Coronary artery (tissue), 2 donors: Measurements from ENCODE around the gene TNFSF8.

Experiments
- DNase-seq: peaks from one replicate; pipeline ENCODE4 v3.0.0-alpha.2; 2017; ENCODE audit warnings: low spot score
- H3K27ac ChIP-seq, 2 donors: fragments of 200-600 bp; sonication (generic); one replicate each; pipeline ENCODE4 v1.5.1; 2016 to 2019
- H3K4me3 ChIP-seq: fragments of 200-600 bp; sonication (generic); 2 replicates; pipeline ENCODE4 v1.5.1; 2016; ENCODE audit warnings: mild to moderate bottlenecking, moderate library complexity
- CTCF ChIP-seq: fragments of 200-600 bp; sonication (generic); IDR thresholded peaks from one replicate; pipeline ENCODE4 v1.5.1; 2019; ENCODE audit warnings: antibody characterized with exemption

TNFSF8 gene

GRCh38 chr9:114953046-114953445, 22.7 kb upstream of the TNFSF8 start:
- DNase-seq = no peak
- TF ChIP-seq CTCF = no peak
- H3K4me3 ChIP-seq = no peak overlapping the region
- peak overlapping the region in 1 of 2 donors; percentile 58 for H3K27ac ChIP-seq

DNA sequence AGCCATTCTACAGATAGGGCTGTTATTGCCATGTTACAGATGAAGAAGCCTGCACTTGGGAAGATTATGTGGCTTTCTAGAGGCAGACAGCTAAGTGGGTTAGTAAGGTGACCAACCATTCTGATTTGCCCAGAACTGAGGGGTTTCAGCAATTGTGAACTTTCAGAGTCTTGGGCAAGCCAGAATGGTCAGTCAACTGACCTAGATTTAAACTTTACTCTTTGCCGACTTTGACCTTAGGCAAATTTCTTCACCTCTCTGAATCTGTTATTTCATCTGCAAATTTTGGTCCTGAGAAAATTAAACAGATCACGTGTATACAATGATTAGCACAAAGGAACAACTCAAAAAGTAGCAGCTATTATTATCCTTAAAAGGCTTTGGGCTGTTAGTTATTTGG, 20.4 kb upstream of the TNFSF8 start:
- no peak for TF ChIP-seq CTCF
- H3K4me3 ChIP-seq = no peak overlapping the region
- DNase-seq = no peak
- no peak overlapping the region for H3K27ac ChIP-seq

- TF ChIP-seq CTCF = no peak
- no peak for DNase-seq
These were observed 16.7 kb upstream of the TNFSF8 start for GRCh38 chr9:114947058-114947457.

DNA sequence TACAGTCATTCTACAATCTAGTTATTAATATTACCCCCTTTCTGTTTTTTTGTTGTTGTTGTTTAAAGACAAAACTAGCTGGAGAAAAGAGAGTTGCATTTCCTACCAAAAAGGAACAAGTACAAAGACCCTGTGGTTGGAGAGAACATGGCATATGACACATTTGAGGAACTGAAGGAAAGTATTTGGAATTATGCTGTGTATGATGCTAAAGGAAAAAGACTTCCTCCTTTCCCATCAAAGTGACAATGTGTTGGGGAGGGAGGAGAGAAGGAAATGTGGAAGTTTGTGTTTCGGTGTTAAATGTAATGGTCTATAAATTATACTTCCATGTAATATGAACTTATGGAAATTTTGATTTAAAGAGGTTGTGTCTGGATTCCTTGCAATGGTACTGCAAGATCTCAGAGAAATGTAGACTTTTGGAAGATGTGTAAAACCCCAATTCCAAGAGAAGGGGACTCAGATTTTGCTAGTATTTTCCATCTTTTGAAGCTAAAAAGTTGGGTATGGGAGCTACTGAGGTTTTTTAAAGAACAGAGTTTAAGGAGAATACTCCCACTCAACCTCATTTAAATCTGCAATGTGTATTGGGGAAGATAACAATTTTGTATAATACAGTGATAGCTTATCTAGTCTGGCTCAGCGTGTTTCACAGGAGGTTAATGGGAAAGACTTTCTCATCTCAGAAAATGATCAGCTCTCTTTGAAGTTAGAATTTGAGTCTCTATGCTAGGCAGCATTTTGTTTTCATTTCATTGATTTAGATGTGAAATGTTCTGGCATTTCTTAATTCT, 15.4 kb upstream of the TNFSF8 start:
- Histone ChIP-seq H3K4me3 (no peak overlapping the region), H3K27ac (peak overlapping the region in 1 of 2 donors; percentile 37)
- no peak for DNase-seq
- no peak for TF ChIP-seq CTCF

More at GRCh38 chr9:114947058-114947457, 16.7 kb upstream of the TNFSF8 start:
- Histone ChIP-seq H3K4me3 (no peak overlapping the region), H3K27ac (no peak overlapping the region)

GRCh38 chr9:114941376-114941775, 11.0 kb upstream of the TNFSF8 start:
- Histone ChIP-seq H3K4me3 (no peak overlapping the region), H3K27ac (no peak overlapping the region)
- DNase-seq = no peak
- no peak for TF ChIP-seq CTCF

GRCh38 chr9:114938687-114939575, 8.5 kb upstream of the TNFSF8 start:
- Histone ChIP-seq H3K4me3 (no peak overlapping the region), H3K27ac (no peak overlapping the region)
- TF ChIP-seq CTCF = no peak
- no peak for DNase-seq
